Neuronal stem cell (in vitro differentiated cells): Measurements from ENCODE around the gene HOGA1.
A peak's percentile ranks its signal among the peaks of the same experiment; 100 is the strongest.

ENCODE experiments used
- DNase-seq: peaks from one replicate; pipeline ENCODE4 v3.0.0-alpha.2; 2013; ENCODE audit warnings: low spot score
- H2AFZ ChIP-seq: one replicate; pipeline ENCODE4 v1.6.1; 2013; ENCODE audit warnings: mild to moderate bottlenecking, low read length, inconsistent platforms
- H2AK5ac ChIP-seq: 2 replicates; pipeline ENCODE4 v1.6.1; 2013; ENCODE audit warnings: low read depth, mild to moderate bottlenecking, inconsistent platforms, low read length, moderate library complexity, mixed read lengths
- H2BK120ac ChIP-seq: 2 replicates; pipeline ENCODE4 v1.6.1; 2013; ENCODE audit warnings: low read depth, mild to moderate bottlenecking, inconsistent platforms, low read length, moderate library complexity, mixed read lengths
- H2BK12ac ChIP-seq: one replicate; pipeline ENCODE4 v1.6.1; 2013; ENCODE audit warnings: low read length, inconsistent platforms
- H2BK15ac ChIP-seq: 2 replicates; pipeline ENCODE4 v1.6.1; 2013; ENCODE audit warnings: mild to moderate bottlenecking, low read length, inconsistent platforms, mixed read lengths
- H2BK5ac ChIP-seq: one replicate; pipeline ENCODE4 v1.6.1; 2013; ENCODE audit warnings: inconsistent platforms, mild to moderate bottlenecking, low read length, moderate library complexity
- H3K14ac ChIP-seq: one replicate; pipeline ENCODE4 v1.6.1; 2013; ENCODE audit warnings: low read length, inconsistent platforms
- H3K18ac ChIP-seq: 2 replicates; pipeline ENCODE4 v1.6.1; 2013; ENCODE audit warnings: low read length, inconsistent platforms
- H3K23ac ChIP-seq: 2 replicates; pipeline ENCODE4 v1.6.1; 2013; ENCODE audit warnings: low read depth, mild to moderate bottlenecking, mixed read lengths, low read length, inconsistent platforms; ENCODE audit not compliant: poor library complexity
- H3K27ac ChIP-seq: replicated peaks from 3 replicates; pipeline ENCODE4 v1.5.1; 2013; ENCODE audit warnings: low read length, inconsistent platforms
- H3K27me3 ChIP-seq, 3 experiments: 2 replicates each; pipeline ENCODE4 v1.6.1; 2013; ENCODE audit warnings: low read length in 3 of 3, mild to moderate bottlenecking in 2 of 3, inconsistent platforms in 1 of 3, low read depth in 1 of 3, mixed read lengths in 1 of 3, moderate library complexity in 1 of 3; ENCODE audit not compliant: control insufficient read depth in 3 of 3, insufficient read depth in 3 of 3
- H3K36me3 ChIP-seq, 2 donors: replicated peaks in 1 of 2; 2 replicates each; pipeline ENCODE4 v1.6.1; 2013; ENCODE audit warnings: low read length in 2 of 2; ENCODE audit not compliant: control insufficient read depth in 2 of 2, insufficient read depth in 2 of 2
- H3K4ac ChIP-seq: 2 replicates; pipeline ENCODE4 v1.6.1; 2013; ENCODE audit warnings: inconsistent platforms, mild to moderate bottlenecking, low read length, moderate library complexity
- H3K4me1 ChIP-seq, 2 donors: 1 replicate in 1 of 2; 2 replicates in 1 of 2; pipeline ENCODE4 v1.6.1; 2013; ENCODE audit warnings: low read length in 2 of 2, low read depth in 1 of 2; ENCODE audit not compliant: control insufficient read depth in 2 of 2, insufficient read depth in 1 of 2
- H3K4me2 ChIP-seq: one replicate; pipeline ENCODE4 v1.6.1; 2013; ENCODE audit warnings: mild to moderate bottlenecking, low read length, inconsistent platforms; ENCODE audit not compliant: insufficient read depth, poor library complexity, severe bottlenecking
- H3K4me3 ChIP-seq, 2 donors: 2 replicates each; pipeline ENCODE4 v1.5.1; 2013; ENCODE audit warnings: low read length in 2 of 2, mild to moderate bottlenecking in 2 of 2, inconsistent platforms in 1 of 2, moderate library complexity in 1 of 2
- H3K79me1 ChIP-seq: one replicate; pipeline ENCODE4 v1.6.1; 2013; ENCODE audit warnings: low read depth, mild to moderate bottlenecking, inconsistent platforms, low read length, moderate library complexity
- H3K9ac ChIP-seq: one replicate; pipeline ENCODE4 v1.6.1; 2013; ENCODE audit warnings: mild to moderate bottlenecking, low read depth, low read length, inconsistent platforms; ENCODE audit not compliant: poor library complexity
- H3K9me3 ChIP-seq, 2 donors: replicated peaks in 1 of 2; 2 replicates each; pipeline versions ENCODE3 to v1.6.1; 2013; ENCODE audit warnings: low read length in 2 of 2, mild to moderate bottlenecking in 2 of 2, inconsistent platforms in 1 of 2, low read depth in 1 of 2, mixed read lengths in 1 of 2, moderate library complexity in 1 of 2; ENCODE audit not compliant: control insufficient read depth in 2 of 2, insufficient read depth in 1 of 2
- H4K8ac ChIP-seq: one replicate; pipeline ENCODE4 v1.6.1; 2013; ENCODE audit warnings: low read depth, mild to moderate bottlenecking, inconsistent platforms, low read length, moderate library complexity
- H4K91ac ChIP-seq: one replicate; pipeline ENCODE4 v1.6.1; 2013; ENCODE audit warnings: low read length, low read depth, mild to moderate bottlenecking, inconsistent platforms; ENCODE audit not compliant: poor library complexity
- WGBS, 2 donors: extraction: QIAGEN DNeasy Blood & Tissue Kit; methylation state at CpG; one replicate each; pipeline ENCODE4 v1.1.7; 2013; ENCODE audit warnings: missing lambda C conversion rate in 2 of 2, mixed read lengths in 1 of 2; ENCODE audit not compliant: insufficient read length in 2 of 2, insufficient replicate concordance in 1 of 2; ENCODE audit errors: extremely low coverage in 2 of 2; 5-methylcytosine and 5-hydroxymethylcytosine counted together

HOGA1 gene

GRCh38 chr10:97593421-97593820 is 9.2 kb downstream of the HOGA1 start:
- H2AK5ac ChIP-seq: no peak overlapping the region
- H3K9me3 ChIP-seq: no peaks in the 10 kb centered on the region
- H3K4me3 ChIP-seq: no peak overlapping the region
- H4K8ac ChIP-seq: no peak overlapping the region
- H3K4ac ChIP-seq: no peak overlapping the region
- no peak overlapping the region for H3K4me2 ChIP-seq
- no peak overlapping the region for H2BK5ac ChIP-seq
- no peak overlapping the region for H3K27ac ChIP-seq
- no peak overlapping the region for H2BK15ac ChIP-seq
- H3K18ac ChIP-seq: no peak overlapping the region
- H3K23ac ChIP-seq: no peak overlapping the region
- no peak overlapping the region for H3K14ac ChIP-seq
- no peak overlapping the region for H2AFZ ChIP-seq
- H3K27me3 ChIP-seq: no peaks in the 10 kb centered on the region
- no peak overlapping the region for H4K91ac ChIP-seq
- peaks cover 1% of the 10 kb centered on the region for H3K79me1 ChIP-seq
- no peak overlapping the region for H2BK120ac ChIP-seq
- H3K9ac ChIP-seq: no peak overlapping the region
- DNase-seq: no peak
- no CpG with 5 or more reads among the region's 4 CpGs for WGBS, 2 donors
- H3K36me3 ChIP-seq: no peaks in the 10 kb centered on the region
- H3K4me1 ChIP-seq: peaks cover 3 to 5% of the 10 kb centered on the region in 2 donors
- no peak overlapping the region for H2BK12ac ChIP-seq

DNA sequence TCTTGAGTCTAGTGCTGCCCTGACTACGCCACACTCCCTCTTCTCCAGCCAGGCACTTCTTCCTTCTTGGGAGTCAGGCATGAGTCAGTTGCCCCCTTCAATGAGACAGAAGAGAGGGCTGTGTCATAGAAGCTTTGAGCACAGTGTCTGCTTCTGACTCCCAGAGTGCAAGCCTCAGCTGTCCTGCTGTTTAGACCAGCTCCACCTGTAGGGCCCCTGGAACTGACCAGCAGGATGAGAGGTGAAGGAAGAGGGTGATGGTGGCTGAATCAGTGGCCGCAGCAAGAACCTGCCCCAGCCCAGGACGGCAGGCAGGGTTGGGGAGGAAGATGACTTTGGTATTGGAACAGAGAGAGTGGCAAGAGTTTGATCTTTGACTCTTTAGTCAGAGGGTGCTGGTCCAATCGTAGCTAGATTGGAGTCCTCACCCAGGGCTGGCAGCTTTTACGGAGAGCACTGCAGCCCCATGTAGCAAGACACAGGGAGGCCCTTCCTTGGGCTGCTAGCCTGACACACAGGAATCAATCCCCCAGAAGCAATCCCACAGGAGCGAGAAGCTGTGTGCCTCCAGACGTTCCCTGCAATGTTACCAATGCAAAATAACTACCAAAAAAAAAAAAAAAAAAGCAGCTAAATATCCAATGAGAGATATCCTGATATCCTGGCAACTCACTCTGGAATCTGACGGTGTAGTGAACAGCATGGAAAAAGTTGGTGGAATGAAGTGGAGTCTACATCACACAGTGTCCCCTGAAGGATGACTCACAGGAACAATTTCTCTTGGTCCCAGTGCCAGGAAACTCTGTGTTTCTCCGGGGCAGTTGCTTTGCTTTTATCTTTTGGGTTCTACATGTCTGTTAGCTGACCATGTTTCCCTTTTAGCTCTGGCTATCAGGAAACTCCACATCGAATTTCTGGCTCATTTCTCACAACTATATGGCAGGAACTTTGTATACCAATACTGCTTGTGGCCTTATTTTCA is 12.2 kb downstream of the HOGA1 start:
- Histone ChIP-seq H3K79me1 (no peaks in the 10 kb centered on the region), H2BK5ac (no peak overlapping the region), H3K27me3 (no peaks in the 10 kb centered on the region), H3K9me3 (no peaks in the 10 kb centered on the region), H3K9ac (no peak overlapping the region), H2AFZ (peak overlapping the region; percentile 75), H4K91ac (no peak overlapping the region), H4K8ac (no peak overlapping the region), H2BK12ac (peak overlapping the region; percentile 24), H2BK120ac (no peak overlapping the region), H3K4ac (no peak overlapping the region), H3K27ac (no peak overlapping the region), H3K4me2 (no peak overlapping the region), H2AK5ac (no peak overlapping the region), H2BK15ac (no peak overlapping the region), H3K36me3 (no peaks in the 10 kb centered on the region), H3K23ac (no peak overlapping the region), H3K4me3 (no peak overlapping the region), H3K4me1 (peaks cover 2 to 3% of the 10 kb centered on the region in 2 donors), H3K14ac (no peak overlapping the region), H3K18ac (no peak overlapping the region)
- no peak for DNase-seq
- no CpG with 5 or more reads among the region's 10 CpGs for WGBS, 2 donors

GRCh38 chr10:97597778-97598177 is 13.6 kb downstream of the HOGA1 start:
- Histone ChIP-seq H3K14ac (no peak overlapping the region), H4K8ac (no peak overlapping the region), H3K4me3 (no peak overlapping the region), H3K36me3 (no peaks in the 10 kb centered on the region), H2BK5ac (no peak overlapping the region), H2BK120ac (no peak overlapping the region), H4K91ac (no peak overlapping the region), H2BK12ac (no peak overlapping the region), H3K23ac (no peak overlapping the region), H3K4me2 (no peak overlapping the region), H3K18ac (no peak overlapping the region), H2AK5ac (no peak overlapping the region), H3K27ac (no peak overlapping the region), H3K4me1 (peaks cover 2 to 5% of the 10 kb centered on the region in 2 donors), H2AFZ (no peak overlapping the region), H3K27me3 (no peaks in the 10 kb centered on the region), H3K9ac (no peak overlapping the region), H2BK15ac (no peak overlapping the region), H3K4ac (no peak overlapping the region), H3K9me3 (no peaks in the 10 kb centered on the region), H3K79me1 (no peaks in the 10 kb centered on the region)
- WGBS, 2 donors: no CpG with 5 or more reads among the region's 2 CpGs
- DNase-seq: no peak

DNA sequence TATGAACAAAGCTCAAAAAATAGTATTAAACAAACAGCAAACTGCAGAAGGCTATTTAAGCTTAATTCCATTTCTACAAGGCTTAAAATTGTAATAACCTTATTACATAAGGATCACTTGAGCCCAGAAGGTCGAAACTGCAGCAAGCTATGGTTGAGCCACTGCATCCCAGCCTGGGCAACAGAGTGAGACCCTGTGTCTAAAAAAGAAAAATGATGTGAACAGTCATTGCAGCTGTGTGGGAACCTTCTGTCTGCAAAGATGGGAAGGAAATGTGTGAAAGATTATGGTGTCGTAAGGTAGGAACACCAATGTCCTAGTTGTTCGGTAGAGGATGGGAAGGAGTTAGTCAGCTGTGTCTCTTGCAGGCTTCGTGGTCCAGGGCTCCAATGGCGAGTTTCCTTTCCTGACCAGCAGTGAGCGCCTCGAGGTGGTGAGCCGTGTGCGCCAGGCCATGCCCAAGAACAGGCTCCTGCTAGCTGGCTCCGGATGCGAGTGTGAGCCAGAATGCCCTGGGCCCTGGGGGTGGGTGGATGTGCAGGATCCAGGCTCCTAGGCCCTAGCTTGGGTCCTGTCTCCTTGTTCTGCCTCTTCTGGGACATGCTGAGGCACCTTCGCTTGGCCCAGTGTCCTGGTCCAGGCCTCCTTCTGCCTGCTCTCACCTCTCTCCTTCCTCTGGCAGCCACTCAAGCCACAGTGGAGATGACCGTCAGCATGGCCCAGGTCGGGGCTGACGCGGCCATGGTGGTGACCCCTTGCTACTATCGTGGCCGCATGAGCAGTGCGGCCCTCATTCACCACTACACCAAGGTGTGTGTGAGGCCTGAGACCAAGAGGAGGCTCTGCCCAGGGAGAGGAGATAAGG is 14.4 kb downstream of the HOGA1 start:
- H3K36me3 ChIP-seq: no peaks in the 10 kb centered on the region
- H2BK12ac ChIP-seq: no peak overlapping the region
- no peak overlapping the region for H3K4me3 ChIP-seq
- H3K4ac ChIP-seq: peak overlapping the region; percentile 10
- no peak overlapping the region for H3K27ac ChIP-seq
- no peak overlapping the region for H2AK5ac ChIP-seq
- WGBS, 2 donors: no CpG with 5 or more reads among the region's 19 CpGs
- no peak overlapping the region for H2AFZ ChIP-seq
- H3K18ac ChIP-seq: peak overlapping the region; percentile 7
- H2BK15ac ChIP-seq: no peak overlapping the region
- no peaks in the 10 kb centered on the region for H3K9me3 ChIP-seq
- H3K14ac ChIP-seq: no peak overlapping the region
- no peak overlapping the region for H3K23ac ChIP-seq
- no peak overlapping the region for H2BK120ac ChIP-seq
- H4K91ac ChIP-seq: no peak overlapping the region
- no peaks in the 10 kb centered on the region for H3K27me3 ChIP-seq
- H2BK5ac ChIP-seq: no peak overlapping the region
- H4K8ac ChIP-seq: no peak overlapping the region
- no peak for DNase-seq
- no peak overlapping the region for H3K9ac ChIP-seq
- peaks cover 2 to 5% of the 10 kb centered on the region in 2 donors for H3K4me1 ChIP-seq
- H3K79me1 ChIP-seq: no peaks in the 10 kb centered on the region
- H3K4me2 ChIP-seq: no peak overlapping the region
